ENCODE results near the gene CRHR1. TPM values are rescaled to one million over a fixed set of nuclear protein-coding genes. Genes with fewer than 3 reads are reported as not detected.

The CRHR1 gene
- total RNA-seq, 2 experiments from 2014 or later = not detected

DNA sequence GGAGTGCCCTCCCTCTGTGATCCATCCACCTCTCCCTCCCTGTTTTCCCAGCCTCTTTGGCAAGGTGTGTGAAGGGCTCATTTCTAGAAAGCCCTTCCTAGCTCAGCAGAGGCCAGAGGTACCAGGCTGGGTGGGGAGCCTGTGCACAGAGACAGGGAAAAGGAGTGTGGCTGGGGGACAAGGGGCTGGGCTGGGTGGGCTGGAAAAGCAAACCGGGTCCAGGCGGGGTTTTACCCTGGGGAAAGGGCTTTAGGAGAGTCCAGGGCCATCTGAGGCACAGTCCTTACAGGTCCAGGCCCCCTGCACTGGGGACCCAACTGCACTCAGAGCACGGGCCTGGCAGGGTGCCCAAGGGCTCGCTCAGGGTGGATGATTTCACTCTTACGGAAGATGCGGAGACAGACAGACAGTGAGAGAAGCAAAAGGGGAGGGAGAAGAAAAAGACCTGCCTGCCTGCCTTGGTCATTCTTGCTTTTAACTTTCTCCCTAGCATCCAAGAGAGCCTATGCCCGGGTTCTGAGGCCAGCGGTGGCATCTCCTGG, 7.0 kb downstream of the CRHR1 start:
- POLR2A ChIA-PET = no interaction called here

DNA sequence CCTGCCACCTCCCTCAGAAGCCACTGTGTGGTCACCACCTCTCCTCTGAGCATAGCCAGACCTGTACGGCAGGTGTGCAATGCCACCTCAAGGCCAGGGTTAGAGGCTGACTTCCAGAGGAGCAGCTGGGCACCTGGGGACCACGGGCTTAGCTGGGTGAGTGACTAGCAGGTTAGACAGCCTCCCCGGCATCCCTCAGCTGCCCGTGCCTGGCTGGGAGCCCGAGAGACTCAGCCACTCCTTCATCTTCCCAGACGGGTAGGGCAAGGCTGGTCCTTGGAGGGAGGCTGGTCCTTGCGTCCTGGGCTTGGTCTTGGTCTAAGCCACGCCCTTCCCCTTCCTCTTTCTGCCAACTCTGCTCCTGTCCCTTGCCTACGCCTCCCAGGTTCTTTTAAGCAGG, 7.8 kb downstream of the CRHR1 start:
- no peak for ATAC-seq
- ChIA-PET CTCF (interaction anchor here (1.2 kb wide), 1 partner anchor 72 kb away, joined by 3 read pairs; no protein-coding TSS in a partner anchor), POLR2A (interaction anchor here (1.0 kb wide), 1 partner anchor 9 kb away, joined by 3 read pairs; no protein-coding TSS in a partner anchor)
- Mint-ChIP-seq H3K4me3 (no peak overlapping the region), H3K27ac (no peak overlapping the region), H3K36me3 (ENCODE audit: low read depth) (no peaks in the 10 kb centered on the region), H3K9me3 (no peaks in the 10 kb centered on the region), H3K4me1 (ENCODE audit: low read depth) (no peaks in the 10 kb centered on the region), H3K27me3 (peaks cover 49% of the 10 kb centered on the region)
- intact Hi-C loops (cut with micrococcal nuclease) = no loop called here
- no peak for DNase-seq
- TF ChIP-seq, protein P1, sequence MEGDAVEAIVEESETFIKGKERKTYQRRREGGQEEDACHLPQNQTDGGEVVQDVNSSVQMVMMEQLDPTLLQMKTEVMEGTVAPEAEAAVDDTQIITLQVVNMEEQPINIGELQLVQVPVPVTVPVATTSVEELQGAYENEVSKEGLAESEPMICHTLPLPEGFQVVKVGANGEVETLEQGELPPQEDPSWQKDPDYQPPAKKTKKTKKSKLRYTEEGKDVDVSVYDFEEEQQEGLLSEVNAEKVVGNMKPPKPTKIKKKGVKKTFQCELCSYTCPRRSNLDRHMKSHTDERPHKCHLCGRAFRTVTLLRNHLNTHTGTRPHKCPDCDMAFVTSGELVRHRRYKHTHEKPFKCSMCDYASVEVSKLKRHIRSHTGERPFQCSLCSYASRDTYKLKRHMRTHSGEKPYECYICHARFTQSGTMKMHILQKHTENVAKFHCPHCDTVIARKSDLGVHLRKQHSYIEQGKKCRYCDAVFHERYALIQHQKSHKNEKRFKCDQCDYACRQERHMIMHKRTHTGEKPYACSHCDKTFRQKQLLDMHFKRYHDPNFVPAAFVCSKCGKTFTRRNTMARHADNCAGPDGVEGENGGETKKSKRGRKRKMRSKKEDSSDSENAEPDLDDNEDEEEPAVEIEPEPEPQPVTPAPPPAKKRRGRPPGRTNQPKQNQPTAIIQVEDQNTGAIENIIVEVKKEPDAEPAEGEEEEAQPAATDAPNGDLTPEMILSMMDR (IDR thresholded peaks at IDR 0.05) = no peak

More for the DNA sequence above, 7.0 kb downstream of the CRHR1 start:
- no peak overlapping the region for H3K4me3 Mint-ChIP-seq
- H3K27ac Mint-ChIP-seq = no peak overlapping the region
- TF ChIP-seq, protein P1 (IDR thresholded peaks at IDR 0.05) = no peak
- H3K4me1 Mint-ChIP-seq (ENCODE audit: low read depth) = no peaks in the 10 kb centered on the region
- H3K27me3 Mint-ChIP-seq = peaks cover 46% of the 10 kb centered on the region
- CTCF ChIA-PET = no interaction called here
- no peaks in the 10 kb centered on the region for H3K9me3 Mint-ChIP-seq
- DNase-seq = no peak
- intact Hi-C loops (cut with micrococcal nuclease) = no loop called here
- ATAC-seq = no peak
- no peaks in the 10 kb centered on the region for H3K36me3 Mint-ChIP-seq (ENCODE audit: low read depth)

DNA sequence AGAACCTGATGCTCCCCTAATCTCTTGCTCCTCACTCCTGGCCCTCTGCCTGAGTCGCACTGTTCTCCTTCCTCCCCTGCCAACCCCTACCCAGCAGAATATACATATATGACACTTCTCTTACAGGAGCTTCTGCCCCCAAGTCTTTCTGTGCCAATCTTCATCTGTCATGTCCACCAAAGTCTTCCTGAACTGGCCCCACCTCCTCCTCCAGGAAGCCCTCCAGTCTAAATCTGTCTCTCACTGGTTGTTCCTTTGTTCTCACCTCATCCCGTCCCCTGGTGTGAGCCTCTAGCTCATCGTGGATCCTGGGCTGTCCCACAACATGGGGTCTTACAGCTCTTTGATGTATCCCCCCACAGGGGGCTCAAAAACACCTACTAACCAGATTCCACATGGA, 8.3 kb downstream of the CRHR1 start:
- H3K4me1 Mint-ChIP-seq (ENCODE audit: low read depth) = no peaks in the 10 kb centered on the region
- no peaks in the 10 kb centered on the region for H3K36me3 Mint-ChIP-seq (ENCODE audit: low read depth)
- ATAC-seq = no peak
- intact Hi-C loops (cut with micrococcal nuclease) = no loop called here
- DNase-seq = no peak
- no peak overlapping the region for H3K4me3 Mint-ChIP-seq
- CTCF ChIA-PET = interaction anchor here (1.2 kb wide), 1 partner anchor 72 kb away, joined by 3 read pairs; no protein-coding TSS in a partner anchor
- no peak overlapping the region for H3K27ac Mint-ChIP-seq
- H3K27me3 Mint-ChIP-seq = peaks cover 46% of the 10 kb centered on the region
- TF ChIP-seq, protein P1 (IDR thresholded peaks at IDR 0.05) = no peak
- H3K9me3 Mint-ChIP-seq = no peaks in the 10 kb centered on the region
- POLR2A ChIA-PET = interaction anchor here (1.0 kb wide), 1 partner anchor 9 kb away, joined by 3 read pairs; no protein-coding TSS in a partner anchor

DNA sequence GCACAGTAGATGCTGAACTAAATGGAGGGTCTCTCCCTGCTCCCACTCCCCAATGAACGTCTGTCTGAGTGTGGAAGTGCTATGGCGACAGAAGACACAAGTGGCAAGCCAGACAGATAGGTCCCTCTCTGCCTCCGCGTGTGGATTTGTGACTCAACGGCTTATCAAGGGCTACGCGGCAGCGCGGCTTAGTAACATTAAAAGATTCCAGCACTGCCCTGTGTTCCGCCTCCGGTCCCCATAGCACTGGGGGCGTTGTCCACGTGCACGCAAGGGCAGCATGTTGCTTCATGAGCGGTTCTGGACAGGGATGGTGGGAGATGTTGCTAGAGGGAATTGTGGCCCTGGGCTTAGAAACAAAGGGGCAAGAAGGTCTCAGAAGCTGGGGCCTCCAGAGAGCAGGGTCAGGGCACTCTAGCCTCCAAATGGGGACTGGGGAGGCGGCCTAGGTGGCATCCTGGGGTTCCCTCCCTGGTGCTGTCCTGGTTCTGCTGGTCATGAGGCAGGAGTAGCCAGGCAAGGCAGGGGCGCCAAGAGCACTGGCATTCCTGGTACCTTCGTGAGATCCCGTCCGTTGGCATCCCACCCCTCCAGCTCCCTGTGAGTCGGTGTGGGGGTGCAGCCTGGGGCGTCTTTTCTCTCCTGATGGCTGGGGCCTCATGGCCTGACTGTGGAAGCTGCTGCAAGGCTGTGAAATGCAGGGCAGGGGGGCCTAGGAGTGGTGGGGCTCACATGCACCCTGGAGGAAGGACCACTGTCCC, 9.1 kb downstream of the CRHR1 start:
- intact Hi-C loops (cut with micrococcal nuclease) = no loop called here
- no peak overlapping the region for H3K27ac Mint-ChIP-seq
- peaks cover 42% of the 10 kb centered on the region for H3K27me3 Mint-ChIP-seq
- ChIA-PET CTCF (interaction anchor here (1.2 to 1.5 kb wide), 2 partner anchors 59 to 73 kb away, joined by 3 read pairs; no protein-coding TSS in a partner anchor), POLR2A (no interaction called here)
- no peaks in the 10 kb centered on the region for H3K4me1 Mint-ChIP-seq (ENCODE audit: low read depth)
- H3K36me3 Mint-ChIP-seq (ENCODE audit: low read depth) = no peaks in the 10 kb centered on the region
- DNase-seq = no peak
- ATAC-seq = no peak
- H3K4me3 Mint-ChIP-seq = no peak overlapping the region
- no peaks in the 10 kb centered on the region for H3K9me3 Mint-ChIP-seq
- TF ChIP-seq, protein P1 (IDR thresholded peaks at IDR 0.05) = no peak

DNA sequence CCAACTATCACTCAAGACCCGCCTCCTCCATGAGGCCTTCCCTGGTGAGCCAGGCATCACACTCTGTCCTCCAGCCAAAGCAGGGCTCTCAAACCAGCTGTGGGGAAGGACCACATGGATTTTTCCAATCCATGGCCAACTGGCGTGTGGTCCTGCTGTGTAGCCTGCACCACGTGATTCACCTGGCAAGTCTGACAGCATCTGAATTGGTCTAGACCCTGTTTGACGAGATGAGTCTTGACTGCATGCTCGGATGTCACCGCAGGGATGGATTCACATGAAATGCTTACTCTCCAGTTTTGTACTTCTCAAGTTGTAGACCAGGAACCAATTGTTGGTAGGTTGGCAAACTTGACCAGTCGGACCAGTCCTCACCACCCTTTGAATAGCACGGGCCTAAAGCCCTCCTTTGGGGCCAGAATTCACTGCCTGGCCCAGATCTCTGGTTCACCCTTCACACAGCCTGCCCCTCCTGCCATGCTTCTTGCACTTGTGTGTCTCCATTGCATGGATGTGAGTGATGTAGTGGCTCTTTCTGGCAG, 9.9 kb downstream of the CRHR1 start:
- no peaks in the 10 kb centered on the region for H3K9me3 Mint-ChIP-seq
- TF ChIP-seq, protein P1 (IDR thresholded peaks at IDR 0.05) = no peak
- POLR2A ChIA-PET = no interaction called here
- H3K4me3 Mint-ChIP-seq = no peak overlapping the region
- H3K27me3 Mint-ChIP-seq = peaks cover 34% of the 10 kb centered on the region
- intact Hi-C loops (cut with micrococcal nuclease) = no loop called here
- DNase-seq (no peak), ATAC-seq (no peak)
- H3K27ac Mint-ChIP-seq = no peak overlapping the region
- CTCF ChIA-PET = interaction anchor here (1.5 kb wide), 1 partner anchor 58 kb away, joined by 3 read pairs; no protein-coding TSS in a partner anchor
- no peaks in the 10 kb centered on the region for H3K36me3 Mint-ChIP-seq (ENCODE audit: low read depth)
- no peaks in the 10 kb centered on the region for H3K4me1 Mint-ChIP-seq (ENCODE audit: low read depth)
